ENCODE measurements around the gene CDH16. TPM values are rescaled to one million over a fixed set of nuclear protein-coding genes. Genes with fewer than 3 reads are reported as not detected.
"Not testable (repeated sequence)": the region's sequence is repeated elsewhere in the genome, so short reads cannot be mapped to it uniquely, and the experiment has no call there.

CDH16 gene
- total RNA-seq, 1 donor from 2014 or later, result not detected

DNA sequence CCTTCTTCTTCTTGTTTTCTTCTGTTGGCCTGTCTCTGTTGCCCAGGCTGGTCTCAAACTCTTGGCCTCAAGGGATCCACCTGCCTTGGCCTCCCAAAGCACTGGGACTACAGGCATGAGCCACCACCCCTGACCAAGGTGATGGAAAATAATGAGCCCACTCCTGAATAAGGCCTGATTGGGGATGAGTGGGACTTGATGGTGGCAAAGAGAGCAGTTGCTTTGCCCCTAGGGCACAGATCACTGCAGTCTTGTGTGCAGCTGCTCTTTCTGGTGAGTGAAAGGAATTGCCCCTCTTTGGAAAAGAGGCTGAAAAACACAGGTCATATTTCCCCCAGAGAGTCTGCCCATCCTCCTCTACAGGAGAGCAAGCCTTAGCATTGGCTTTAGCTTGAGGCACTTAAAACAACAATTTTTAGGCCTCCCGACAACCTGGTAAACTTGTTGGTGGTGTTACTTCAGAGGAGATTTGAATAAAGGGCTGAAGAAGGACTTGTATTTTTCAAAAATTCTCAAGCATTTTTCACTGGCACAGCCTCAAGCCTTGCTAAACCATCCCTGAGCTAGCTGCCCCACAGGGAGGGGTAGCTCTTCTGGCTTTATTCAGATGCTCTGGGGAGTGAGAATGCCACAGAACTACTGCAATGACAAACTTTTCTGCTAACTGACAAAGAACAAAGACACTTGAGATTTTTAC lies 44.5 kb downstream of the CDH16 start:
- no peak for TF ChIP-seq CTCF (IDR thresholded peaks at IDR 0.05)
- peak overlapping the region; percentile 2 for H3K27ac ChIP-seq
- H3K27me3 ChIP-seq, result no peaks in the 10 kb centered on the region
- H3K4me1 ChIP-seq, result peaks cover 15% of the 10 kb centered on the region
- ATAC-seq (no peak), DNase-seq (no peak)
- no peaks in the 10 kb centered on the region for H3K36me3 ChIP-seq
- H3K9me3 ChIP-seq, result no peaks in the 10 kb centered on the region
- intact Hi-C loops (cut with DNase I), result no loop called here
- no peak overlapping the region for H3K4me3 ChIP-seq

DNA sequence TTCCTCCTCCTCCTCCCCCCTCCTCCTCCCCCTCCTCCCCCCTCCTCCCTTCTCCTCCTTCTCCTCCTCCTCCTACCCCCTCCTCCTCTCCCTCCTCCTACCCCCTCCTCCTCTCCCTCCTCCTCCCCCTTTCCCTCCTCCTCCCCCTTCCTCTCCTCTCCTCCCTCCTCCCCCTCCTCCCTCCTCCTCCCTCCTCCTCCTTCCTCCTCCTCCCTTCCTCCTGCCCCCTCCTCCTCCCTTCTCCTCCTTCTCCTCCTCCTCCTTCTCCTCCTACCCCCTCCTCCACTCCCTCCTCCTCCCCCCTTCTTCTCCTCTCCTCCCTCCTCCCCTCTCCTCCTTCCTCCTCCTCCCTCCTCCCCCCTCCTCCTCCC lies 45.0 kb downstream of the CDH16 start:
- no peak overlapping the region for H3K27ac ChIP-seq
- intact Hi-C loops (cut with DNase I), result no loop called here
- DNase-seq (no peak), ATAC-seq (no peak)
- no peaks in the 10 kb centered on the region for H3K9me3 ChIP-seq
- no peaks in the 10 kb centered on the region for H3K27me3 ChIP-seq
- H3K36me3 ChIP-seq, result no peaks in the 10 kb centered on the region
- no peak overlapping the region for H3K4me3 ChIP-seq
- no peak for TF ChIP-seq CTCF (IDR thresholded peaks at IDR 0.05)
- H3K4me1 ChIP-seq, result peaks cover 15% of the 10 kb centered on the region

DNA sequence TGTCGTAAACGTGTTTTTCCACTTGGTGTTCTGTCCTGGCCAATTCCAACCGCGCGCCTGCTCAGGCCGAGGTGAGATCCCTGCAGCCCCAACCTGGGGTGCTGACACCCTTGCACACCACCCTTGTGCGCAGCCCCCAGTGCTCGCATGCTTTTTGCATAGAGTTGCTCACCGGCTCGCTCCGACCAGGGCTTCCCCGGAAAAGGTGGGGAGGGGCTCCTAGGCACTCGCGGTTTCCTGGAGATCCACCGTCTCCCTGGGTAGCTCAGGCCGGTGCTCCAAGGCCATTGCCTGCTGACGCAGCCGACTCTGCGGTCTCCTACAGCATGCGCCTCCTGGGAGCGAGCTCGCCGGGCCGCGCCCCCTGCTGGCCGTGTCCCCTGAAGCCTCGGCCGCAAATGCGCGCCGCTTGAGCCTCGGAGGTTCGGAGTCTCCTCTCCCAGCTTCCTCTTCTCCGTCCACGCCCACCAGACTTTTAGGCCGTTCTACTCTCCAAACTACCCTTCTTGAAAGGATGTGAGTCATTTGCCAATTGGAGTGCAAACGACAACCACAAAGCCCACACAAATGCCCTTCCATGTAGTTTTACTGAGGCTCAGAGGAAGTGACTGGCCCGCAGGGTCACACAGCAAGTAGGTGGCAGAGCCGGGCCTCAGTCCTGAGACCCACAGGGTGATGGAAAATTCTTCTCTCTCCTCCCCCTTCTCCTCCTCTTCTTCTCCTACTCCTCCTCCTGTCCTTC lies 45.6 kb downstream of the CDH16 start:
- peak; percentile 99 for ATAC-seq
- peak overlapping the region; percentile 47 for H3K4me3 ChIP-seq
- DNase-seq, result peak; percentile 96
- peaks cover 15% of the 10 kb centered on the region for H3K4me1 ChIP-seq
- H3K27me3 ChIP-seq, result no peaks in the 10 kb centered on the region
- H3K27ac ChIP-seq, result peak overlapping the region; percentile 55
- no peaks in the 10 kb centered on the region for H3K9me3 ChIP-seq
- H3K36me3 ChIP-seq, result no peaks in the 10 kb centered on the region
- TF ChIP-seq CTCF (IDR thresholded peaks at IDR 0.05), result peak; percentile 96
- intact Hi-C loops (cut with DNase I), result no loop called here

DNA sequence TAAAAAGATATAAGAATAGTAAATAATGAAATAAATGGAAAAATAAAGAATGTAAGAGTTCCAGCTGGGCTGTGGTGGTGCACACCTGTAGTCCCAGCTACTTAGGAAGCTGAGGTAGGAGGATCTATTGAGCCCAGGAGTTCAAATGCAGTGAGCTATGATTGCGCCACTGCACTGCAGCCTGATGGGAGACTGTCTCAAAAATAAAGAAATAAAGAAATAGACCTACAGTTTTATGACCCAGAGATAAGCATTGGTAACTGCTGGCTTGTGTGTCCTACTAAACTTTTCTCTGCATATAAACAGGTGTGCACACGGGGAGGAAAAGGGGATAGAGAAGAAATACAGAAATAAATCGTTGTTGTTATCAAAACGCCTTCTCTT lies 46.1 kb downstream of the CDH16 start:
- Histone ChIP-seq H3K27ac (peak overlapping the region; percentile 55), H3K4me1 (peaks cover 15% of the 10 kb centered on the region), H3K27me3 (no peaks in the 10 kb centered on the region), H3K9me3 (no peaks in the 10 kb centered on the region), H3K4me3 (peak overlapping the region; percentile 47), H3K36me3 (no peaks in the 10 kb centered on the region)
- no peak for TF ChIP-seq CTCF (IDR thresholded peaks at IDR 0.05)
- DNase-seq, result no peak
- intact Hi-C loops (cut with DNase I), result no loop called here
- ATAC-seq, result no peak

DNA sequence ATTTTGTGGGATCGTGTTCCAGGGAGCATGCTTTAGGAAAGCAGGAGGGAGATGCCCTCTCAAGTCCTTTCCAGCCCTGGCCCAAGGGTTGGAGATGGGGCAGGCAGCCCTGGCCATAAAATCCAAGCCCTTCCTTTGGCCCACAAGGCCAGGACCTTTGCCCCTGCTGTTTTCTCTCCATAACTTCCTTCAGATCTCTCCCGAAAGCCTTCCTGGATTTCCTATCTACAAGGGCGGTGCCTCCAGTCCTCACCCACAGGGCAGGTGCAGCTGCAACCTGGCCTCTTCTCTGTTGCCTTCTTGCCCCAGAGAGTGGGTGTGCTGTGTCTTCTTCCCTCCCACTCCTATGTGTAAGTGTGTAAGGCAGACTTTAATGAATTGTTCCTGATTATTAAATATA lies 46.8 kb downstream of the CDH16 start:
- no peak for ATAC-seq
- Histone ChIP-seq H3K4me3 (no peak overlapping the region), H3K9me3 (no peaks in the 10 kb centered on the region), H3K36me3 (no peaks in the 10 kb centered on the region), H3K27me3 (no peaks in the 10 kb centered on the region), H3K27ac (no peak overlapping the region), H3K4me1 (peaks cover 15% of the 10 kb centered on the region)
- TF ChIP-seq CTCF (IDR thresholded peaks at IDR 0.05), result no peak
- DNase-seq, result no peak
- intact Hi-C loops (cut with DNase I), result no loop called here

DNA sequence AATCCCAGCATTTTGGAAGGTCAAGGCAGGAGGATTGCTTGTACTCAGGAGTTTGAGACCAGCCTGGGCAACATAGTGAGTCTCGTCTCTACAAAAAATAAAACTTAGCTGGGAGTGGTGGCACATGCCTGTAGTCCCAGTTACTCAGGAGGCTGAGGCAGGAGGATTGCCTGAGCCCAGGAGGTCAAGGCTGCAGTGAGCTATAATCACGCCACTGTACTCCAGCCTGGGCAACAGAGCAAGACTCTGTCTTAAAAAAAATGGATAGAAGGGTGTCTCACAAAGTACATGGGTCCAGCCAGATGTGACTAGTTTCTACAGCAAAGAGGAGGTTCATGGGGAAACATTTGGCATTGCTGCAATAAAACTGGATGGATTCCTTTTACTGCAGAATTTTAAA lies 47.3 kb downstream of the CDH16 start:
- H3K27me3 ChIP-seq; intact Hi-C loops (cut with DNase I); ATAC-seq; H3K4me3 ChIP-seq; H3K9me3 ChIP-seq; H3K36me3 ChIP-seq; DNase-seq; H3K27ac ChIP-seq: not testable (repeated sequence)
- H3K4me1 ChIP-seq, result peaks cover 15% of the 10 kb centered on the region

All from upper lobe of right lung (tissue), 1 donor.